DOHH2 (cell line): ENCODE data around the gene FBXL13.

Source experiments
- H3F3A ChIP-seq: fragments of 200-600 bp; sonication (generic), shearing (Covaris generic); 2 replicates; pipeline ENCODE4 v1.6.0; 2016; ENCODE audit warnings: antibody characterized with exemption, mild to moderate bottlenecking; ENCODE audit not compliant: control insufficient read depth, insufficient read depth
- H3K27ac ChIP-seq: fragments of 200-600 bp; sonication (generic); 2 replicates; pipeline ENCODE4 v1.5.1; 2014; ENCODE audit warnings: low read depth, mild to moderate bottlenecking, low read length, moderate library complexity
- H3K27me3 ChIP-seq: fragments of 200-600 bp; sonication (generic); 2 replicates; pipeline ENCODE4 v1.6.1; 2014; ENCODE audit warnings: mild to moderate bottlenecking, low read length, mixed read lengths; ENCODE audit not compliant: control insufficient read depth
- H3K36me3 ChIP-seq: fragments of 200-600 bp; sonication (generic); 2 replicates; pipeline ENCODE4 v1.6.1; 2014; ENCODE audit warnings: mild to moderate bottlenecking, low read length, moderate library complexity, mixed read lengths; ENCODE audit not compliant: control insufficient read depth
- H3K4me1 ChIP-seq: fragments of 200-600 bp; sonication (generic); 2 replicates; pipeline ENCODE4 v1.6.1; 2014; ENCODE audit warnings: mild to moderate bottlenecking, low read length, mixed read lengths; ENCODE audit not compliant: control insufficient read depth
- H3K4me2 ChIP-seq: fragments of 200-600 bp; sonication (generic); 2 replicates; pipeline ENCODE4 v1.6.0; 2014; ENCODE audit warnings: mild to moderate bottlenecking, low read length, moderate library complexity
- H3K4me3 ChIP-seq: fragments of 200-600 bp; sonication (generic); 2 replicates; pipeline ENCODE4 v1.5.1; 2014; ENCODE audit warnings: mild to moderate bottlenecking, low read length, mixed read lengths
- H3K79me2 ChIP-seq: fragments of 200-600 bp; sonication (generic); 2 replicates; pipeline ENCODE4 v1.6.1; 2014; ENCODE audit warnings: mild to moderate bottlenecking, low read length, mixed read lengths; ENCODE audit not compliant: control insufficient read depth
- H3K9me2 ChIP-seq: fragments of 200-600 bp; sonication (generic); replicated peaks from 2 replicates; pipeline ENCODE4 v1.6.1; 2014; ENCODE audit warnings: mild to moderate bottlenecking, low read length, mixed read lengths; ENCODE audit not compliant: control insufficient read depth
- H3K9me3 ChIP-seq: fragments of 200-600 bp; sonication (generic); 2 replicates; pipeline ENCODE4 v1.6.1; 2014; ENCODE audit warnings: antibody characterized with exemption, low read length, mixed read lengths; ENCODE audit not compliant: control insufficient read depth, insufficient read depth
- H4K20me1 ChIP-seq: fragments of 200-600 bp; sonication (generic); 2 replicates; pipeline ENCODE4 v1.6.0; 2014; ENCODE audit warnings: low read depth, mild to moderate bottlenecking, antibody characterized with exemption, low read length, moderate library complexity; ENCODE audit not compliant: control insufficient read depth, insufficient read depth
- CTCF ChIP-seq: fragments of 200-600 bp; sonication (generic); IDR thresholded peaks from one replicate; pipeline ENCODE4 v1.5.1; 2014; ENCODE audit warnings: antibody characterized with exemption, mild to moderate bottlenecking, low read depth, low read length; ENCODE audit not compliant: poor library complexity, severe bottlenecking
- EZH2phosphoT487 ChIP-seq: fragments of 200-600 bp; sonication (generic); IDR thresholded peaks from 2 replicates; pipeline ENCODE4 v1.6.1; 2017; ENCODE audit warnings: borderline replicate concordance, mild to moderate bottlenecking, antibody characterized with exemption, low read length, moderate library complexity, mixed read lengths

Gene FBXL13

GRCh38 chr7:102994567-102994966 lies 80.0 kb downstream of the FBXL13 start:
- no peak overlapping the region for H3K27ac ChIP-seq
- H3K9me2 ChIP-seq, result no peaks in the 10 kb centered on the region
- H3F3A ChIP-seq, result no peaks in the 10 kb centered on the region
- no peaks in the 10 kb centered on the region for H3K4me1 ChIP-seq
- no peak for TF ChIP-seq CTCF
- no peak for TF ChIP-seq EZH2phosphoT487
- no peaks in the 10 kb centered on the region for H3K36me3 ChIP-seq
- no peaks in the 10 kb centered on the region for H4K20me1 ChIP-seq
- no peaks in the 10 kb centered on the region for H3K27me3 ChIP-seq
- no peak overlapping the region for H3K4me2 ChIP-seq
- no peaks in the 10 kb centered on the region for H3K79me2 ChIP-seq
- no peak overlapping the region for H3K4me3 ChIP-seq
- H3K9me3 ChIP-seq, result peaks cover 6% of the 10 kb centered on the region

- Histone ChIP-seq H3K27ac (no peak overlapping the region), H4K20me1 (no peaks in the 10 kb centered on the region), H3K79me2 (no peaks in the 10 kb centered on the region), H3F3A (no peaks in the 10 kb centered on the region), H3K9me3 (peaks cover 6% of the 10 kb centered on the region), H3K4me3 (no peak overlapping the region), H3K9me2 (no peaks in the 10 kb centered on the region), H3K27me3 (no peaks in the 10 kb centered on the region), H3K4me2 (no peak overlapping the region), H3K4me1 (0 out of 2 replicates have a peak, but pooled peaks cover 3% of the 10 kb centered on the region), H3K36me3 (no peaks in the 10 kb centered on the region)
- TF ChIP-seq CTCF, result no peak
- no peak for TF ChIP-seq EZH2phosphoT487
These were observed 80.9 kb downstream of the FBXL13 start for GRCh38 chr7:102993718-102994029.

- Histone ChIP-seq H3K27ac (no peak overlapping the region), H3K4me3 (no peak overlapping the region), H3K36me3 (no peaks in the 10 kb centered on the region), H3K9me2 (no peaks in the 10 kb centered on the region), H3K4me1 (0 out of 2 replicates have a peak, but pooled peaks cover 3% of the 10 kb centered on the region), H3K79me2 (no peaks in the 10 kb centered on the region), H4K20me1 (no peaks in the 10 kb centered on the region), H3K27me3 (no peaks in the 10 kb centered on the region), H3F3A (no peaks in the 10 kb centered on the region), H3K9me3 (peaks cover 6% of the 10 kb centered on the region), H3K4me2 (no peak overlapping the region)
- no peak for TF ChIP-seq EZH2phosphoT487
- TF ChIP-seq CTCF, result no peak
These were observed 81.5 kb downstream of the FBXL13 start for GRCh38 chr7:102992938-102993717.
